ENCODE results near the gene TAS2R40.
"Not testable (repeated sequence)": the region's sequence is repeated elsewhere in the genome, so short reads cannot be mapped to it uniquely, and the experiment has no call there.

Gene TAS2R40

GRCh38 chr7:143221737-143222136, at the start of gene TAS2R40:
TAS2R40 (plus strand) TSS chr7:143222037; CDS start chr7:143222079, 42 bp downstream.
- no peak for DNase-seq (ENCODE audit: low read depth in 2 of 2)

- DNase-seq (ENCODE audit: low read depth in 2 of 2), result no peak
Observed at GRCh38 chr7:143172354-143172753, 49.5 kb upstream of the TAS2R40 start.

GRCh38 chr7:143176128-143176527, 45.7 kb upstream of the TAS2R40 start:
- DNase-seq (ENCODE audit: low read depth in 2 of 2), result no peak

GRCh38 chr7:143177374-143178119, 44.3 kb upstream of the TAS2R40 start:
- no peak for DNase-seq (ENCODE audit: low read depth in 2 of 2)

- not testable (repeated sequence) for DNase-seq (ENCODE audit: low read depth in 2 of 2)
Observed at GRCh38 chr7:143180771-143181170, 41.1 kb upstream of the TAS2R40 start.

GRCh38 chr7:143181349-143181748, 40.5 kb upstream of the TAS2R40 start:
- DNase-seq (ENCODE audit: low read depth in 2 of 2), result no peak

GRCh38 chr7:143183024-143183423, 38.8 kb upstream of the TAS2R40 start, which contains the start of gene TAS2R39:
TAS2R39 (plus strand) TSS chr7:143183419; CDS start chr7:143183419, 0 bp downstream.
- no peak for DNase-seq (ENCODE audit: low read depth in 2 of 2)

- no peak for DNase-seq (ENCODE audit: low read depth in 2 of 2)
Observed at GRCh38 chr7:143185551-143185950, 36.3 kb upstream of the TAS2R40 start.

- no peak for DNase-seq (ENCODE audit: low read depth in 2 of 2)
Observed at GRCh38 chr7:143188994-143189393, 32.8 kb upstream of the TAS2R40 start.

GRCh38 chr7:143193880-143194279, 28.0 kb upstream of the TAS2R40 start:
- DNase-seq (ENCODE audit: low read depth in 2 of 2), result no peak

GRCh38 chr7:143199040-143199439, 22.8 kb upstream of the TAS2R40 start:
- no peak for DNase-seq (ENCODE audit: low read depth in 2 of 2)

GRCh38 chr7:143202161-143202560, 19.7 kb upstream of the TAS2R40 start:
- no peak for DNase-seq (ENCODE audit: low read depth in 2 of 2)

GRCh38 chr7:143203386-143203785, 18.5 kb upstream of the TAS2R40 start:
- DNase-seq (ENCODE audit: low read depth in 2 of 2), result no peak

- DNase-seq (ENCODE audit: low read depth in 2 of 2), result no peak
Observed at GRCh38 chr7:143205560-143206293, 16.1 kb upstream of the TAS2R40 start.

GRCh38 chr7:143210541-143210940, 11.3 kb upstream of the TAS2R40 start:
- DNase-seq (ENCODE audit: low read depth in 2 of 2), result no peak

GRCh38 chr7:143213478-143213877, 8.4 kb upstream of the TAS2R40 start:
- DNase-seq (ENCODE audit: low read depth in 2 of 2), result not testable (repeated sequence)

- DNase-seq (ENCODE audit: low read depth in 2 of 2), result peak; percentile 15 to 32
Observed at GRCh38 chr7:143214789-143215679, 6.8 kb upstream of the TAS2R40 start.

- no peak for DNase-seq (ENCODE audit: low read depth in 2 of 2)
Observed at GRCh38 chr7:143216151-143216550, 5.7 kb upstream of the TAS2R40 start.

GRCh38 chr7:143216686-143217085, 5.2 kb upstream of the TAS2R40 start:
- DNase-seq (ENCODE audit: low read depth in 2 of 2), result no peak

GRCh38 chr7:143217806-143218205, 4.0 kb upstream of the TAS2R40 start:
- no peak for DNase-seq (ENCODE audit: low read depth in 2 of 2)

GRCh38 chr7:143221286-143221685, 551 bp upstream of the TAS2R40 start:
- DNase-seq (ENCODE audit: low read depth in 2 of 2), result no peak

- no peak for DNase-seq (ENCODE audit: low read depth in 2 of 2)
Observed at GRCh38 chr7:143222782-143223181, 945 bp downstream of the TAS2R40 start.

Measured in stimulated activated CD4-positive, alpha-beta T cell treated with anti-CD3 and anti-CD28 coated beads, Interleukin-4, amount 100 ng/mL, for 48 hours (primary cell).